ENCODE data around the gene EXOC3L4.

EXOC3L4 gene

GRCh38 chr14:103064978-103065377 lies 29.5 kb upstream of the EXOC3L4 start:
- Histone ChIP-seq H3K9me2 (replicated peaks; ENCODE audit: control insufficient read depth, low read length) (no peaks in the 10 kb centered on the region), H3K27me3 (ENCODE audit: control insufficient read depth, low read length) (peaks cover 19% of the 10 kb centered on the region), H3K36me3 (ENCODE audit: control insufficient read depth, low read length) (no peaks in the 10 kb centered on the region), H3K27ac (ENCODE audit: low read depth, low read length) (no peak overlapping the region), H3K9me3 (ENCODE audit: control insufficient read depth, insufficient read depth, low read length) (no peaks in the 10 kb centered on the region), H4K20me1 (ENCODE audit: control insufficient read depth, insufficient read depth, low read depth, low read length) (no peaks in the 10 kb centered on the region), H3K4me1 (ENCODE audit: control insufficient read depth, low read length) (no peaks in the 10 kb centered on the region), H3K4me3 (ENCODE audit: low read length) (no peak overlapping the region), H3K4me2 (ENCODE audit: low read length) (no peak overlapping the region), H3F3A (ENCODE audit: control insufficient read depth, insufficient read depth) (no peaks in the 10 kb centered on the region), H3K79me2 (ENCODE audit: control insufficient read depth, low read length) (no peaks in the 10 kb centered on the region)
- TF ChIP-seq EZH2phosphoT487 (IDR thresholded peaks at IDR 0.05; ENCODE audit: borderline replicate concordance, low read length) (no peak), CTCF (IDR thresholded peaks at IDR 0.05; ENCODE audit: low read depth, low read length, poor library complexity, severe bottlenecking) (no peak)

- Histone ChIP-seq H3F3A (ENCODE audit: control insufficient read depth, insufficient read depth) (no peaks in the 10 kb centered on the region), H3K4me3 (ENCODE audit: low read length) (no peak overlapping the region)
Measured at GRCh38 chr14:103065861-103066260, 28.7 kb upstream of the EXOC3L4 start.

GRCh38 chr14:103066399-103066798 lies 28.1 kb upstream of the EXOC3L4 start:
- Histone ChIP-seq H3K4me1 (ENCODE audit: control insufficient read depth, low read length) (no peaks in the 10 kb centered on the region), H3F3A (ENCODE audit: control insufficient read depth, insufficient read depth) (no peaks in the 10 kb centered on the region), H3K79me2 (ENCODE audit: control insufficient read depth, low read length) (no peaks in the 10 kb centered on the region), H3K27ac (ENCODE audit: low read depth, low read length) (no peak overlapping the region), H3K36me3 (ENCODE audit: control insufficient read depth, low read length) (no peaks in the 10 kb centered on the region), H3K4me3 (ENCODE audit: low read length) (no peak overlapping the region), H3K9me3 (ENCODE audit: control insufficient read depth, insufficient read depth, low read length) (no peaks in the 10 kb centered on the region), H3K4me2 (ENCODE audit: low read length) (no peak overlapping the region), H3K27me3 (ENCODE audit: control insufficient read depth, low read length) (peaks cover 16% of the 10 kb centered on the region), H4K20me1 (ENCODE audit: control insufficient read depth, insufficient read depth, low read depth, low read length) (no peaks in the 10 kb centered on the region), H3K9me2 (replicated peaks; ENCODE audit: control insufficient read depth, low read length) (no peaks in the 10 kb centered on the region)
- TF ChIP-seq EZH2phosphoT487 (IDR thresholded peaks at IDR 0.05; ENCODE audit: borderline replicate concordance, low read length), result no peak
- no peak for TF ChIP-seq CTCF (IDR thresholded peaks at IDR 0.05; ENCODE audit: low read depth, low read length, poor library complexity, severe bottlenecking)

More at GRCh38 chr14:103065861-103066260, 28.7 kb upstream of the EXOC3L4 start:
- Histone ChIP-seq H3K36me3 (ENCODE audit: control insufficient read depth, low read length) (no peaks in the 10 kb centered on the region), H3K27me3 (ENCODE audit: control insufficient read depth, low read length) (peaks cover 16% of the 10 kb centered on the region), H3K4me1 (ENCODE audit: control insufficient read depth, low read length) (no peaks in the 10 kb centered on the region), H3K4me2 (ENCODE audit: low read length) (no peak overlapping the region), H3K27ac (ENCODE audit: low read depth, low read length) (no peak overlapping the region), H3K79me2 (ENCODE audit: control insufficient read depth, low read length) (no peaks in the 10 kb centered on the region), H4K20me1 (ENCODE audit: control insufficient read depth, insufficient read depth, low read depth, low read length) (no peaks in the 10 kb centered on the region), H3K9me3 (ENCODE audit: control insufficient read depth, insufficient read depth, low read length) (no peaks in the 10 kb centered on the region), H3K9me2 (replicated peaks; ENCODE audit: control insufficient read depth, low read length) (no peaks in the 10 kb centered on the region)
- TF ChIP-seq EZH2phosphoT487 (IDR thresholded peaks at IDR 0.05; ENCODE audit: borderline replicate concordance, low read length) (no peak), CTCF (IDR thresholded peaks at IDR 0.05; ENCODE audit: low read depth, low read length, poor library complexity, severe bottlenecking) (no peak)
